Left ventricle myocardium superior (tissue), 1 donor: Measurements from ENCODE around the gene ATP6V0E1. TPM values are rescaled to one million over a fixed set of nuclear protein-coding genes. Genes with fewer than 3 reads are reported as not detected.
"Not testable (repeated sequence)": the region's sequence is repeated elsewhere in the genome, so short reads cannot be mapped to it uniquely, and the experiment has no call there.

Source experiments
- ATAC-seq: fragments of 200-7000 bp; cut with Tn5 transposase; one replicate; pipeline ENCODE4 v1.9.1; 2020; ENCODE audit warnings: mild to moderate bottlenecking, moderate library complexity
- DNase-seq: peaks from one replicate; pipeline ENCODE4 v3.0.0-alpha.2; 2020
- intact Hi-C: fragments of 100-400 bp; cut with micrococcal nuclease; formaldehyde crosslinking; loops from one replicate; pipeline ENCODE4 v1.11.0; 2022
- total RNA-seq: library from RNA; stranded (reverse); fragmentation: NEBNext Ultra II Directional; extraction: Animal tissue kit (Norgen Biotek cat#: 25700); gene quantifications from one replicate; pipeline ENCODE4 v1.2.1, GENCODE V29; 2021
- donor health status: DM: no; HTN: yes; CAD: no; lungs with severe emphysema.

Gene ATP6V0E1
- total RNA-seq, 1 donor from 2014 or later: 153 TPM

- DNase-seq (no peak), ATAC-seq (no peak)
- intact Hi-C loops: no loop called here
Measured at GRCh38 chr5:173055042-173055721, 71.6 kb downstream of the ATP6V0E1 start.

- ATAC-seq (no peak), DNase-seq (no peak)
- intact Hi-C loops: no loop called here
Measured at GRCh38 chr5:173055722-173055982, 72.1 kb downstream of the ATP6V0E1 start.

- intact Hi-C loops: no loop called here
- ATAC-seq (peak; percentile 89), DNase-seq (peak; percentile 99)
Measured at GRCh38 chr5:173055983-173056782, 72.6 kb downstream of the ATP6V0E1 start, which contains the start of gene CREBRF. CREBRF (plus strand) TSS chr5:173056352; CDS start chr5:173080776, 24,424 bp downstream.

GRCh38 chr5:173056783-173057061 lies 73.2 kb downstream of the ATP6V0E1 start:
- no peak for DNase-seq
- intact Hi-C loops: no loop called here

GRCh38 chr5:173057062-173057924 lies 73.7 kb downstream of the ATP6V0E1 start:
- intact Hi-C loops: no loop called here
- peak; percentile 96 for ATAC-seq

More at GRCh38 chr5:173056783-173057061, 73.2 kb downstream of the ATP6V0E1 start:
- ATAC-seq: peak; percentile 79

GRCh38 chr5:173062141-173062540 lies 78.6 kb downstream of the ATP6V0E1 start:
- ATAC-seq: no peak
- intact Hi-C loops: no loop called here
- no peak for DNase-seq

More at GRCh38 chr5:173057062-173057924, 73.7 kb downstream of the ATP6V0E1 start:
- peak; percentile 99 for DNase-seq

GRCh38 chr5:173065155-173065554 lies 81.6 kb downstream of the ATP6V0E1 start:
- intact Hi-C loops: no loop called here
- DNase-seq: no peak
- ATAC-seq: no peak

- intact Hi-C loops: no loop called here
- DNase-seq (no peak), ATAC-seq (no peak)
Measured at GRCh38 chr5:173069671-173070070, 86.1 kb downstream of the ATP6V0E1 start.

GRCh38 chr5:173075137-173075843 lies 91.7 kb downstream of the ATP6V0E1 start:
- ATAC-seq: no peak
- DNase-seq: no peak

GRCh38 chr5:173075970-173076369 lies 92.4 kb downstream of the ATP6V0E1 start:
- intact Hi-C loops: no loop called here
- DNase-seq (no peak), ATAC-seq (no peak)

More at GRCh38 chr5:173075137-173075843, 91.7 kb downstream of the ATP6V0E1 start:
- intact Hi-C loops: no loop called here

GRCh38 chr5:173076471-173076870 lies 92.9 kb downstream of the ATP6V0E1 start:
- intact Hi-C loops, DNase-seq, ATAC-seq: not testable (repeated sequence)

GRCh38 chr5:173078878-173079277 lies 95.3 kb downstream of the ATP6V0E1 start:
- intact Hi-C loops: no loop called here
- DNase-seq (no peak), ATAC-seq (peak; percentile 89)

Other genes starting within 250 kb of the ATP6V0E1 start
- gene DUSP1, start 212.6 kb upstream of the ATP6V0E1 start, total RNA-seq: 98.9 TPM
- gene ERGIC1, start 149.5 kb upstream of the ATP6V0E1 start, total RNA-seq: 81.4 TPM
- gene RPL26L1, start 24.3 kb upstream of the ATP6V0E1 start, total RNA-seq: 22.3 TPM
- gene CREBRF, start 72.6 kb downstream of the ATP6V0E1 start, total RNA-seq: 28.3 TPM
- gene BNIP1, start 160.8 kb downstream of the ATP6V0E1 start, total RNA-seq: 8.1 TPM